ENCODE data around the gene SPEF1. TPM values are rescaled to one million over a fixed set of nuclear protein-coding genes. Genes with fewer than 3 reads are reported as not detected.

Gene SPEF1
- total and polyA plus RNA-seq, 4 donors, result 2.8 to 11.4 (median 9.1) TPM

DNA sequence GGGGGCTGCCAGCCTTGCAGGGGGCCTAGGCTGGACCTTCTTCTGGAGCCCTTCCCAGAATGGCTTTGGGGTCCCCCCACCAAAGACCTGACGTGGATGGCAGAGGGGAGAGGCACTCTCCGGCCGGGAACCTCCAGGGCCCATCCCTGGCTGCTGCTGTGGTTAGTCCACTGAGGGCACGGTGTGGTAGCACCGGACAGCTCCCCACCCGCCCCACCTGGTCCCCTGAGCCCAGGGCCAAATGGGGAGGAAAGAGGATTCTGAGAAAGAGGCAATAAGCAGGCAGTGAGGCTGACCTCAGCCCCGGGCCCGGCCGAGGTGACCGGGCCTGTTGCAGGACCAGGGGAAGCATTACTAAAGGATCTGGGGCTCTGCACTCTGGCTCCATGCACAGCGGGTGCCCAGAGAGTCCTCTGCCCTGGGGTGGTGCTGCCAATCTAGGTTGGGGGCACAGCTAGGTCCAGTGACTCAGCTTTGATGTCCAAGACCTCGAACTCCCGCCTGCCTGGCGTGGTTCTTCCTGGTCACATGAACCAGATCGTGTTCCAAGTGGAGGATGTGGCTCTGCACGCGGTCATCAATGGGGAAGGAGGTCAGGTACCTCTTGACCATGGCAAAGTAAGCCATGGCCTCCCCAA is 3.1 kb upstream of the SPEF1 start:
- 89% methylated on average over 16 of the region's 17 CpGs for WGBS (ENCODE audit: insufficient coverage)
- Histone ChIP-seq H3K4me3 (ENCODE audit: low read depth, low read length) (no peak overlapping the region), H3K9me3 (ENCODE audit: control insufficient read depth, insufficient read depth, low read length) (no peaks in the 10 kb centered on the region), H3K36me3 (ENCODE audit: control insufficient read depth, insufficient read depth, low read length) (peaks cover 26% of the 10 kb centered on the region), H3K4me1 (ENCODE audit: control insufficient read depth, insufficient read depth, low read length) (peaks cover 46% of the 10 kb centered on the region), H3K27me3 (ENCODE audit: control insufficient read depth, insufficient read depth, low read length) (no peaks in the 10 kb centered on the region), H3K27ac (ENCODE audit: low read depth, low read length) (no peak overlapping the region)
- DNase-seq (ENCODE audit: low read depth in 4 of 6, low spot score in 6 of 6), result no peak

DNA sequence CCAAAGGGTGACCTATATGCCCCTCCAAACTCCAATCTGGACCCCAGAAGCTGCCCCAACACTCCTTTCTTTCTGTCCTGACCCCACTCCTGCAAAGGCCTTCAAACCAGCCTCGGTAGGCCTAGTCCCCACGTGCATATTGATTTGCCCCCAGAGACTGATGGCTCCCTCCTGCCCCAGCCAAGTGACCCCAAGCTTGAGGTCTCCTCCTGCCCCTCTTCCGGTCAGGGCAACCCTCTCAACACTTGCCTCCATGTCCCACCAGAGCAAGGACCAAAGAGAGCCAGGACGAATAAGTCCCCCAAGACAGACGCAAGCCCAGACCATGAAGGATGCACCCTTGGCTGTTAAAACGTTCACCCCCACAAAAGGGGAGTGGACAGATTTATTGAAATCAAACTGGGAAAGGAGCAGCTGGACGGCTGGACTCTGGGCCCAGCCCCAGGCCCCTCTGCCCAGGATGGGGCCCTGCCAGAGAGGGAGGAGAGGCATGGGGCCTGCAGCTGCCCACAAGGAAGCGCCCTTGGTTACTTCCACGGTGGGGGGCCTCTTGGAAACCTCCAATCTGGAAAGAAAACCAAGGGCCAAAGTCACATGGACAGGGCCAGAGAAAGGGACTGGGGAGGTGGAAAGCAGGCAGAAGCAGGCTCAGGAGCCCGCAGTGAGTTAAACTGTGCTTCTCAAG is 2.4 kb upstream of the SPEF1 start:
- no peak overlapping the region for H3K27ac ChIP-seq (ENCODE audit: low read depth, low read length)
- 43% methylated on average over 7 of the region's 10 CpGs for WGBS (ENCODE audit: insufficient coverage)
- H3K9me3 ChIP-seq (ENCODE audit: control insufficient read depth, insufficient read depth, low read length), result no peaks in the 10 kb centered on the region

DNA sequence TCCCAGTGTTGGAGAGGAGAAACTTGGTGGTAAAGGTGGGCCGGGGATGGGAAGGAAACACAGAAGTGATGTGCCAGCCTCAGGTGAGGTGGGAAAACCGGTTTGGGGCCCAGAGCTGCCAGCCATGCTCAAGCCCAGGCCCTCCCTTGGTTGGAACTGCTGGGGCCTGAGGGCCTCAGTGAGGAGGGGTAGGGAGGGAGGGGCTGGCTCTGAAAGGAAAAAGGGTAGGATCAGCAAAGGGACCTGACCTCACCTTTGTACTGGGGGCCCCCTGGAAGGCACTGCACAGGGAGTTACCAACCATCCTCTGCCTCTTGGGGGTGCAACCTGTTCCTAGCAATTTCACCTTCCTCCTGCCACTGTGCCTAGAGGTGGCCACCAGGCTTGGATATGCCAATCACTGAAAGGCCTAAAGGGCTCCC is 1.8 kb upstream of the SPEF1 start:
- peaks cover 26% of the 10 kb centered on the region for H3K36me3 ChIP-seq (ENCODE audit: control insufficient read depth, insufficient read depth, low read length)
- no peak overlapping the region for H3K4me3 ChIP-seq (ENCODE audit: low read depth, low read length)
- 38% methylated on average over 1 of the region's 2 CpGs for WGBS (ENCODE audit: insufficient coverage)
- no peak overlapping the region for H3K27ac ChIP-seq (ENCODE audit: low read depth, low read length)
- H3K4me1 ChIP-seq (ENCODE audit: control insufficient read depth, insufficient read depth, low read length), result peaks cover 58% of the 10 kb centered on the region
- H3K9me3 ChIP-seq (ENCODE audit: control insufficient read depth, insufficient read depth, low read length), result no peaks in the 10 kb centered on the region
- no peak for DNase-seq (ENCODE audit: low read depth in 4 of 6, low spot score in 6 of 6)
- H3K27me3 ChIP-seq (ENCODE audit: control insufficient read depth, insufficient read depth, low read length), result peaks cover 11% of the 10 kb centered on the region

More for the DNA sequence above, 2.4 kb upstream of the SPEF1 start:
- H3K4me3 ChIP-seq (ENCODE audit: low read depth, low read length), result no peak overlapping the region
- peaks cover 26% of the 10 kb centered on the region for H3K36me3 ChIP-seq (ENCODE audit: control insufficient read depth, insufficient read depth, low read length)
- DNase-seq (ENCODE audit: low read depth in 4 of 6, low spot score in 6 of 6), result peak in 1 of 6 donors; percentile 58
- peaks cover 52% of the 10 kb centered on the region for H3K4me1 ChIP-seq (ENCODE audit: control insufficient read depth, insufficient read depth, low read length)
- H3K27me3 ChIP-seq (ENCODE audit: control insufficient read depth, insufficient read depth, low read length), result peaks cover 5% of the 10 kb centered on the region

DNA sequence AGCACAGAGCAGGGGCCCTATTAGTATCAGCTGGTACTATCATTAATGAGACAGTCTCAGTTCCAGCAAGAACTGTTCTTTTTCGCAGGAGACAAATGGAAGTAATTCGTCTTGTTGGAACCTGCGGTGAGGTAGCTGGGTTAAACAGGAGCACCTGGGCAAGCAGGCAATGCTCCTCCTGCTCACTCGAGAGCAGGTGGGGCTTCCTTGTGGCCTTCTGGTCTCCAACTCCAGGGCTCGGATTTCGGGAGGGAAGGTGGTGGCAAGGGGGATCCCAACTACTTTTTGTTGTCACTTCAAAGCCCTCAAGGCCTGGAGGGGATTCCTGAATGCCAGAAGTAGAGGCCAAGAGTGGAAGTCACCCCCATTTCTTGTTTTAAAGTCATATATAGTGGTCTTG is 1.3 kb upstream of the SPEF1 start:
- no peak overlapping the region for H3K27ac ChIP-seq (ENCODE audit: low read depth, low read length)
- DNase-seq (ENCODE audit: low read depth in 4 of 6, low spot score in 6 of 6), result no peak
- no peaks in the 10 kb centered on the region for H3K9me3 ChIP-seq (ENCODE audit: control insufficient read depth, insufficient read depth, low read length)
- no peak overlapping the region for H3K4me3 ChIP-seq (ENCODE audit: low read depth, low read length)
- H3K36me3 ChIP-seq (ENCODE audit: control insufficient read depth, insufficient read depth, low read length), result peaks cover 26% of the 10 kb centered on the region
- H3K4me1 ChIP-seq (ENCODE audit: control insufficient read depth, insufficient read depth, low read length), result peaks cover 59% of the 10 kb centered on the region
- 88% methylated on average over 5 of the region's 6 CpGs for WGBS (ENCODE audit: insufficient coverage)
- H3K27me3 ChIP-seq (ENCODE audit: control insufficient read depth, insufficient read depth, low read length), result peaks cover 15% of the 10 kb centered on the region

DNA sequence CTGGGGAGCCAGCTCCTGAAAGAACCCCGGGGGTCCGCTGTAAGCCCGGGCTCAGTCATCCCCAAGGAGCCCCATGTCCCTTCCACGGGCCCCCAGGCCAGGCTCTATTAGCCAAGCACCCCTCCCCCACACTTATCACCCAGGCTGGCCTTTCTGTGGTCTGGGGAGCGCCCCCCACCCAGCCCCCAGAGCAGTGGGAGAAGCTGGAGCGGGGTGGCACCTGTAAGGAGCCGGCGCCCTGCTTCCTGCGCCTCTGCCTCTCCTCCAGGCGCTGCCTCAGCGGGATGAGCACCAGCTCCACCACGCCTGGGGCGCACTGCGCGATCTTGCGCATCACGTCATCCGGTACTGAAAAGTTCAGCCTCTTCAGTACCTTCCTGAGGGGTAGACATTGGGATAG is 2.3 kb downstream of the SPEF1 start:
- Histone ChIP-seq H3K36me3 (ENCODE audit: control insufficient read depth, insufficient read depth, low read length) (peaks cover 10% of the 10 kb centered on the region), H3K27ac (ENCODE audit: low read depth, low read length) (no peak overlapping the region), H3K4me3 (ENCODE audit: low read depth, low read length) (no peak overlapping the region), H3K9me3 (ENCODE audit: control insufficient read depth, insufficient read depth, low read length) (no peaks in the 10 kb centered on the region), H3K27me3 (ENCODE audit: control insufficient read depth, insufficient read depth, low read length) (peaks cover 21% of the 10 kb centered on the region), H3K4me1 (ENCODE audit: control insufficient read depth, insufficient read depth, low read length) (peaks cover 43% of the 10 kb centered on the region)
- no peak for DNase-seq (ENCODE audit: low read depth in 4 of 6, low spot score in 6 of 6)
- WGBS (ENCODE audit: insufficient coverage), result 29% methylated on average over 18 of the region's 18 CpGs

DNA sequence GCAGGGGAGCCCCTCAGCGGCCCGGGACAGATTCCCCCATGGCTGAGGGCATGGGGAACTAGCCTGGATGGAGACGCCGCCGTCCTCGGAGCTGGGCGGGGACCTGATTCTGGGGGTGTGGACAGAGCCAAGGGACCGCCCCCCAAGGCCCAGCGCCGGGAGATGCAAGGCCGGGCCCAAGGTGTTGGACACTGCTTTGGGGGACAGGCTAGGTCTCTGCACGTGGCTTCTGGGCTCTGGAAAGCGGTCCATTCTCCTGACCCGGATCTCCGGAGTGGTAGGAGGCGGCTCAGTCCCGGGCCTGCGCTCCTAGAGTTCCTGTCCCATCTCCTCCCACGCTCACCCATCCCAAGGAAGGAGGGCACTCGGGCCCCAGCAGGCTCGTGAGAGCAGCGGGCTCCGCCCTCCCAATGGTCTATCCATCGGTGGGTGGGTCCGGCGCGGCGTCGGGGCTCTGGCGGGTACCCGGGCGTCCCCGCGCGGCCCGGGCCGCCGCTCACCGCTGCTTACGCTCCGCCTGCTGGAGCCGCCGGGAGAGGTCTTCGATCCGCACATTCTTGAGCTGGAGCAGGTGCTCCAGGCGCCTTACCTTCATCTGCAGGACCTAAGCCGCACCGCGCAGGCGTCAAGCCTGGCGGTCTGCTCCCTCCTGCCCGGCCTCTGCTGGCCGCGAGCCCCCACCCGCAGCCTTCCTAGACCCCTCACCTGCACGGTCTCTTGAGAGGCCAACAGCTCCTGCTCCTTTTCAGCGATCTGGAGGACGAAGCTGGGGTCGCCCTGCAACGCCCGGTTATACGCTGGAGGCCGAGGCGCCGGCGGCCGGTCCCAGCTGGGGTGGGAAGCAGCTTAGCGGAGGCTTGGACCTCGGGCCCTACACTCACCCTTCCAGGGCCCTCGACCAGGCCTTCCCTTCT is 3.3 kb downstream of the SPEF1 start:
- peak in 1 of 6 donors; percentile 74 for DNase-seq (ENCODE audit: low read depth in 4 of 6, low spot score in 6 of 6)
- H3K9me3 ChIP-seq (ENCODE audit: control insufficient read depth, insufficient read depth, low read length), result no peaks in the 10 kb centered on the region
- H3K27me3 ChIP-seq (ENCODE audit: control insufficient read depth, insufficient read depth, low read length), result peaks cover 21% of the 10 kb centered on the region
- peaks cover 1% of the 10 kb centered on the region for H3K36me3 ChIP-seq (ENCODE audit: control insufficient read depth, insufficient read depth, low read length)
- peak overlapping the region; percentile 47 for H3K4me3 ChIP-seq (ENCODE audit: low read depth, low read length)
- no peak overlapping the region for H3K27ac ChIP-seq (ENCODE audit: low read depth, low read length)
- WGBS (ENCODE audit: insufficient coverage), result 3% methylated on average over 70 of the region's 70 CpGs
- peaks cover 33% of the 10 kb centered on the region for H3K4me1 ChIP-seq (ENCODE audit: control insufficient read depth, insufficient read depth, low read length)

DNA sequence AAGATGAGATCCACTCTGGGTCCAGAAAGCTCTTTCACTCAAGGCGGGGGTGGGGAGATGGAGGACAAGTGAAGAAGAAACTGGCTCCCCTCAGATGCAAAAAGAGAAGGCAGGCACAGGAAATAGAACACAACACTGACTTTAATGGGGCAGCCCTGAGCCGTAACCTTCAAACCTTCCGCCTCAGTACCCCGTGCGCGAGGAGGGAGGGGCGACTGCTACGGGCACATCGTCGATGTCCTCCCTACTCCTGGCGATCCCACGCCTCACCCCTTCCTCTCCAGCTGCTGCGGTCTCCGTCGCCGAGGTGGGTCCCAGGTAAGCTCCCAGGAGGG is 3.9 kb downstream of the SPEF1 start:
- H3K9me3 ChIP-seq (ENCODE audit: control insufficient read depth, insufficient read depth, low read length), result no peaks in the 10 kb centered on the region
- DNase-seq (ENCODE audit: low read depth in 4 of 6, low spot score in 6 of 6), result no peak
- peaks cover 21% of the 10 kb centered on the region for H3K27me3 ChIP-seq (ENCODE audit: control insufficient read depth, insufficient read depth, low read length)
- H3K4me3 ChIP-seq (ENCODE audit: low read depth, low read length), result peak overlapping the region; percentile 47
- WGBS (ENCODE audit: insufficient coverage), result 4% methylated on average over 9 of the region's 16 CpGs
- H3K27ac ChIP-seq (ENCODE audit: low read depth, low read length), result no peak overlapping the region
- no peaks in the 10 kb centered on the region for H3K36me3 ChIP-seq (ENCODE audit: control insufficient read depth, insufficient read depth, low read length)
- peaks cover 31% of the 10 kb centered on the region for H3K4me1 ChIP-seq (ENCODE audit: control insufficient read depth, insufficient read depth, low read length)

DNA sequence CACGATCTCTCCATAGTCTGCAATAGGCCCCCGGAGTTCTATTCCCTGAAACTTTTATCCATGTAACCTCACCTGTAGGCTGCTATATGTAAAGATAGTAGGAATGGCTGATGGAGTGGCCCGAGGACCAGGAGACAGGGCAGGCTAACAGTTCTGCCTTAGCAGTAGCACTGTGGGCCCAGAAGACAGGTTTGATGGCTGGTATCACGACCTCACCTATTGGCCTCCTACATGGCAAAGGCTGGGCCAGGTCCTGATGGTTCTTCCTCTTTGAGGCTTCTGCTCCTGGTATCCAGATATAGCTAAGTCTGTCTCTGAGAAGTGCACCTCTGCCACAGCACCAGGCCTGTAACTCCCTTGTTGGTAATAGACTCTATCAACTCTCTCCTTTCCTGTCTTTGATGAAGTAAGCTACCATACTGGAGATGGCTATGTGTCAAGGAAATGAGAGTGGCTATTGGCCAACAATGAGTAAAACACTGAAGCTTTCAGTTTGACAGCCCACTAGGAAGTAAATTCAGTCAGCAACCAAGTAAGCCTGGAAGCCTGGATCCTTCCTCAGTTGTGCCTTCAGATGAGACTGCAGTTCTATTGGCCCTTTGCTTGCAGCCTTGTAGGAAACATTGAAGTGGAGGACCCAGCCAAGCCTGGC is 5.7 kb downstream of the SPEF1 start:
- no peaks in the 10 kb centered on the region for H3K36me3 ChIP-seq (ENCODE audit: control insufficient read depth, insufficient read depth, low read length)
- no peak overlapping the region for H3K4me3 ChIP-seq (ENCODE audit: low read depth, low read length)
- H3K27ac ChIP-seq (ENCODE audit: low read depth, low read length), result no peak overlapping the region
- DNase-seq (ENCODE audit: low read depth in 4 of 6, low spot score in 6 of 6), result no peak
- 83% methylated on average over 2 of the region's 4 CpGs for WGBS (ENCODE audit: insufficient coverage)
- peaks cover 22% of the 10 kb centered on the region for H3K4me1 ChIP-seq (ENCODE audit: control insufficient read depth, insufficient read depth, low read length)
- H3K9me3 ChIP-seq (ENCODE audit: control insufficient read depth, insufficient read depth, low read length), result no peaks in the 10 kb centered on the region
- peaks cover 21% of the 10 kb centered on the region for H3K27me3 ChIP-seq (ENCODE audit: control insufficient read depth, insufficient read depth, low read length)

DNA sequence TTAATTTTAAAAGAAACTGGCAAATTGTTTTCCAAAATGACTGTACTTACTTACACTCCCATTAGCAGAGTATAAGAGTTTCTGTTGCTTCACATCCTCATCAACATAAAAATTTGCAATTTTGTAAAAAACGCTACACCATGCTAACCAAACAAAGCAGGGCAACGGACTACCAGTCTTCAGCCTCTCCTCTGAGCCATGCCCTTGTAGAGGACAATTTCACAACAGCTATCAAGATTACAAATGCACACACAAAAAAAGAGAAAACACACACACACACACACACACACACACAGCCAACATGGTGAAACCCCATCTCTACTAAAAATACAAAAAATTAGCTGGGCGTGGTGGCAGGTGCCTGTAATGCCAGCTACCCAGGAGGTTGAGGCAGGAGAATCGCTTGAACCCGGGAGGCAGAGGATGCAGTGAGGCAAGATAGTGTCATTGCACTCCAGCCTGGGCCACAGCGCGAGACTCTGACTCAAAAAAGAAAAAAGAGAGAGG is 9.6 kb downstream of the SPEF1 start:
- Histone ChIP-seq H3K9me3 (ENCODE audit: control insufficient read depth, insufficient read depth, low read length) (no peaks in the 10 kb centered on the region), H3K36me3 (ENCODE audit: control insufficient read depth, insufficient read depth, low read length) (no peaks in the 10 kb centered on the region), H3K4me1 (ENCODE audit: control insufficient read depth, insufficient read depth, low read length) (peaks cover 27% of the 10 kb centered on the region), H3K4me3 (ENCODE audit: low read depth, low read length) (no peak overlapping the region), H3K27ac (ENCODE audit: low read depth, low read length) (no peak overlapping the region), H3K27me3 (ENCODE audit: control insufficient read depth, insufficient read depth, low read length) (no peaks in the 10 kb centered on the region)
- 80% methylated on average over 4 of the region's 7 CpGs for WGBS (ENCODE audit: insufficient coverage)
- no peak for DNase-seq (ENCODE audit: low read depth in 4 of 6, low spot score in 6 of 6)

All from spinal cord (tissue), 10 donors.